ENCODE results near the gene TANC1.

- TF ChIP-seq CTCF (IDR thresholded peaks at IDR 0.05) (no peak), POLR2A (IDR thresholded peaks at IDR 0.05) (no peak)
Measured at GRCh38 chr2:159155320-159155719, 186.9 kb downstream of the TANC1 start.

Data from testis (tissue), 2 donors.